Neural progenitor cell (in vitro differentiated cells): ENCODE measurements around the gene FUT7. TPM values are rescaled to one million over a fixed set of nuclear protein-coding genes. Genes with fewer than 3 reads are reported as not detected.

Experiments
- DNase-seq: peaks from one replicate; pipeline ENCODE4 v3.0.0-alpha.2; 2016; ENCODE audit warnings: low spot score
- H2AFZ ChIP-seq: fragments of 200-600 bp; sonication (generic); replicated peaks from 2 replicates; pipeline ENCODE4 v1.6.1; 2016; ENCODE audit warnings: antibody characterized with exemption
- H3F3A ChIP-seq: fragments of 200-600 bp; sonication (generic); 2 replicates; pipeline ENCODE4 v1.6.1; 2016; ENCODE audit warnings: antibody characterized with exemption, low read depth
- H3K27ac ChIP-seq: fragments of 200-600 bp; sonication (generic); 2 replicates; pipeline ENCODE4 v1.5.1; 2016; ENCODE audit warnings: mild to moderate bottlenecking
- H3K27me3 ChIP-seq: fragments of 200-600 bp; sonication (generic); 2 replicates; pipeline ENCODE4 v1.6.1; 2016; ENCODE audit warnings: mild to moderate bottlenecking, moderate library complexity
- H3K36me3 ChIP-seq: fragments of 200-600 bp; sonication (generic); 2 replicates; pipeline ENCODE4 v1.5.1; 2016
- H3K4me1 ChIP-seq: fragments of 200-600 bp; sonication (generic); 2 replicates; pipeline ENCODE4 v1.6.1; 2016; ENCODE audit warnings: mixed run types
- H3K4me2 ChIP-seq: fragments of 200-600 bp; sonication (generic); 2 replicates; pipeline ENCODE4 v1.6.1; 2016
- H3K4me3 ChIP-seq: fragments of 200-600 bp; sonication (generic); 2 replicates; pipeline ENCODE4 v1.5.1; 2016
- H3K79me2 ChIP-seq: fragments of 200-600 bp; sonication (generic); 2 replicates; pipeline ENCODE4 v1.6.1; 2016; ENCODE audit warnings: low read depth
- H3K9ac ChIP-seq: fragments of 200-600 bp; sonication (generic); 2 replicates; pipeline ENCODE4 v1.6.1; 2016
- H3K9me3 ChIP-seq: fragments of 200-600 bp; sonication (generic); 2 replicates; pipeline ENCODE4 v1.5.1; 2016; ENCODE audit warnings: low read depth
- H4K20me1 ChIP-seq: fragments of 200-600 bp; sonication (generic); 2 replicates; pipeline ENCODE4 v1.6.1; 2016; ENCODE audit warnings: low read depth
- H3K27ac Mint-ChIP-seq: 3 replicates; pipeline ENCODE4 v1.8.0; 2021; ENCODE audit warnings: mixed read lengths
- H3K27me3 Mint-ChIP-seq: 2 replicates; pipeline ENCODE4 v1.8.0; 2022; ENCODE audit warnings: low read depth, mild to moderate bottlenecking, inconsistent platforms, moderate library complexity, mixed read lengths; ENCODE audit not compliant: insufficient read depth
- H3K36me3 Mint-ChIP-seq: 3 replicates; pipeline ENCODE4 v1.8.0; 2021; ENCODE audit warnings: mixed read lengths
- H3K4me1 Mint-ChIP-seq: 3 replicates; pipeline ENCODE4 v1.8.0; 2021; ENCODE audit warnings: mixed read lengths
- H3K4me3 Mint-ChIP-seq: 3 replicates; pipeline ENCODE4 v1.8.0; 2021; ENCODE audit warnings: mild to moderate bottlenecking, moderate library complexity, mixed read lengths
- H3K9me3 Mint-ChIP-seq: 3 replicates; pipeline ENCODE4 v1.8.0; 2020; ENCODE audit warnings: mixed read lengths
- EZH2 ChIP-seq: fragments of 200-600 bp; sonication (generic); IDR thresholded peaks from 2 replicates; pipeline ENCODE4 v1.6.1; 2017; ENCODE audit warnings: antibody characterized with exemption, mild to moderate bottlenecking, moderate library complexity
- EZH2phosphoT487 ChIP-seq: fragments of 200-600 bp; sonication (generic); IDR thresholded peaks from 2 replicates; pipeline ENCODE4 v1.6.1; 2017; ENCODE audit warnings: antibody characterized with exemption
- total RNA-seq: library from RNA; depleted of rRNA; stranded (reverse); fragments of >200 nt; gene quantifications from 2 replicates; pipeline ENCODE4 v1.2.3, GENCODE V29; 2015; ENCODE audit warnings: low replicate concordance
- TF ChIP-seq, protein P1 (sequence below): fragments of 200-600 bp; sonication (generic); IDR thresholded peaks from 2 replicates; pipeline ENCODE4 v1.5.1; 2017; ENCODE audit warnings: antibody characterized with exemption, mild to moderate bottlenecking

FUT7 gene
- total RNA-seq, 1 donor from 2014 or later: not detected

- H3K27ac Mint-ChIP-seq: no peak overlapping the region
- no peaks in the 10 kb centered on the region for H3K9me3 Mint-ChIP-seq
- no peak for DNase-seq
- Histone ChIP-seq H3K4me2 (no peak overlapping the region), H4K20me1 (peaks cover 58% of the 10 kb centered on the region), H3K9me3 (no peaks in the 10 kb centered on the region), H3K27me3 (peaks cover 97% of the 10 kb centered on the region), H3K27ac (no peak overlapping the region), H3K79me2 (no peaks in the 10 kb centered on the region), H3K4me3 (no peak overlapping the region), H3K36me3 (no peaks in the 10 kb centered on the region), H3K4me1 (peaks cover 17% of the 10 kb centered on the region), H3K9ac (no peak overlapping the region), H2AFZ (no peak overlapping the region), H3F3A (peaks cover 27% of the 10 kb centered on the region)
- H3K4me1 Mint-ChIP-seq: peaks cover 3% of the 10 kb centered on the region
- TF ChIP-seq, protein P1, sequence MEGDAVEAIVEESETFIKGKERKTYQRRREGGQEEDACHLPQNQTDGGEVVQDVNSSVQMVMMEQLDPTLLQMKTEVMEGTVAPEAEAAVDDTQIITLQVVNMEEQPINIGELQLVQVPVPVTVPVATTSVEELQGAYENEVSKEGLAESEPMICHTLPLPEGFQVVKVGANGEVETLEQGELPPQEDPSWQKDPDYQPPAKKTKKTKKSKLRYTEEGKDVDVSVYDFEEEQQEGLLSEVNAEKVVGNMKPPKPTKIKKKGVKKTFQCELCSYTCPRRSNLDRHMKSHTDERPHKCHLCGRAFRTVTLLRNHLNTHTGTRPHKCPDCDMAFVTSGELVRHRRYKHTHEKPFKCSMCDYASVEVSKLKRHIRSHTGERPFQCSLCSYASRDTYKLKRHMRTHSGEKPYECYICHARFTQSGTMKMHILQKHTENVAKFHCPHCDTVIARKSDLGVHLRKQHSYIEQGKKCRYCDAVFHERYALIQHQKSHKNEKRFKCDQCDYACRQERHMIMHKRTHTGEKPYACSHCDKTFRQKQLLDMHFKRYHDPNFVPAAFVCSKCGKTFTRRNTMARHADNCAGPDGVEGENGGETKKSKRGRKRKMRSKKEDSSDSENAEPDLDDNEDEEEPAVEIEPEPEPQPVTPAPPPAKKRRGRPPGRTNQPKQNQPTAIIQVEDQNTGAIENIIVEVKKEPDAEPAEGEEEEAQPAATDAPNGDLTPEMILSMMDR: no peak
- TF ChIP-seq EZH2 (no peak), EZH2phosphoT487 (no peak)
- no peaks in the 10 kb centered on the region for H3K36me3 Mint-ChIP-seq
- H3K27me3 Mint-ChIP-seq: peaks cover 43% of the 10 kb centered on the region
- H3K4me3 Mint-ChIP-seq: no peak overlapping the region
Measured at GRCh38 chr9:137051145-137051724, 19.3 kb upstream of the FUT7 start.

GRCh38 chr9:137050570-137050969 is 18.7 kb upstream of the FUT7 start:
- H3F3A ChIP-seq: peaks cover 21% of the 10 kb centered on the region
- H3K4me1 ChIP-seq: peaks cover 12% of the 10 kb centered on the region
- H3K9ac ChIP-seq: no peak overlapping the region
- Mint-ChIP-seq H3K4me3 (no peak overlapping the region), H3K4me1 (peaks cover 1% of the 10 kb centered on the region), H3K27ac (no peak overlapping the region), H3K27me3 (peaks cover 41% of the 10 kb centered on the region), H3K36me3 (no peaks in the 10 kb centered on the region), H3K9me3 (no peaks in the 10 kb centered on the region)
- no peak for TF ChIP-seq EZH2phosphoT487
- no peak for TF ChIP-seq EZH2
- TF ChIP-seq, protein P1: no peak
- peaks cover 94% of the 10 kb centered on the region for H3K27me3 ChIP-seq
- no peaks in the 10 kb centered on the region for H3K36me3 ChIP-seq
- H2AFZ ChIP-seq: no peak overlapping the region
- no peaks in the 10 kb centered on the region for H3K9me3 ChIP-seq
- no peaks in the 10 kb centered on the region for H3K79me2 ChIP-seq
- no peak for DNase-seq
- H4K20me1 ChIP-seq: peaks cover 58% of the 10 kb centered on the region
- H3K4me3 ChIP-seq: no peak overlapping the region
- H3K27ac ChIP-seq: no peak overlapping the region
- no peak overlapping the region for H3K4me2 ChIP-seq

DNA sequence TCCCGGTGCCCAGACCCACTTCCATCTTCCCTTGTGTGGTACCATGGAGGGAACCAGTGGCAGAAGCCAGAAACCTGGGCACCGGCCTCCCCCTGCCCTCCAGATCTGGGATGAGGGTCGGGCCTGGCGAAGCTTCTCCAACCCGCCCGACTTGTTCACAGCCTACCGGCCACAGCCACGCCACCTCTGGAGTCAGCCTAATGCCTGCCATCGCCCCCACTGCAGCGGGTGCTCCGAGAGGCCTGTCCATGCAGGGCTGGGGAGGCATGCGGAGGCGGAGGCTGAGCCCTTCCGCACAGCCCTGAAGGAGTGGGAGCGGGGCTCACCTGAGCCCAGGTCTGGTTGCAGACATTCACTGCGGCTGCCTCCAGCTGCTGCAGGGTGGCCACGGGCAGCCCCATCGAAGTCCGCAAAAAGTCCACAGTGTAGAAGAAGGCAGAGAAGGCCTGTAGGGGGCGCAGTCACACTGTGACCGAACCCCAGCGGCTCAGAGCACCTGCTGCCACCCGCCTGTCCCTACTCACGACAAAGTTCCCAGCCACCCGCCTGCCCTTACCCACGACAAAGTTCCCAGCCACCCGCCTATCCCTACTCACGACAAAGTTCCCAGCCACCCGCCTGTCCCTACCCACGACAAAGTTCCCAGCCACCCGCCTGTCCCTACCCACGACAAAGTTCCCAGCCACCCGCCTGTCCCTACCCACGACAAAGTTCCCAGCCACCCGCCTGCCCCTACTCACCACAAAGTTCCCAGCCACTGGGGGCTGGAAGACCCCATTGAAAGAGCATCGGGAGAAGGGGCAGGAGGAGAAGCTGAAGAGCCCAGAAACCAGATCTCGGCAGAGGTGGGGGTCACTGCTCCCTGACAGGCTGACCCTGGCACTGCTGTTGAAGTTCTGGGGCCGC is 17.9 kb upstream of the FUT7 start:
- H3K4me1 Mint-ChIP-seq: peaks cover 2% of the 10 kb centered on the region

More for the DNA sequence above, 17.9 kb upstream of the FUT7 start:
- no peaks in the 10 kb centered on the region for H3K9me3 Mint-ChIP-seq
- H3K79me2 ChIP-seq: no peaks in the 10 kb centered on the region
- no peak overlapping the region for H3K4me3 Mint-ChIP-seq
- DNase-seq: peak; percentile 86
- peaks cover 16% of the 10 kb centered on the region for H3F3A ChIP-seq
- H4K20me1 ChIP-seq: peaks cover 60% of the 10 kb centered on the region
- no peaks in the 10 kb centered on the region for H3K36me3 ChIP-seq
- no peak overlapping the region for H2AFZ ChIP-seq
- no peak overlapping the region for H3K27ac ChIP-seq
- no peak overlapping the region for H3K4me3 ChIP-seq
- H3K27me3 Mint-ChIP-seq: peaks cover 43% of the 10 kb centered on the region
- no peaks in the 10 kb centered on the region for H3K36me3 Mint-ChIP-seq
- no peak overlapping the region for H3K9ac ChIP-seq
- H3K4me1 ChIP-seq: peaks cover 11% of the 10 kb centered on the region
- H3K4me2 ChIP-seq: no peak overlapping the region
- no peaks in the 10 kb centered on the region for H3K9me3 ChIP-seq
- TF ChIP-seq, protein P1: peak; percentile 60
- TF ChIP-seq EZH2 (peak; percentile 66), EZH2phosphoT487 (no peak)
- H3K27me3 ChIP-seq: peaks cover 94% of the 10 kb centered on the region
- no peak overlapping the region for H3K27ac Mint-ChIP-seq
